Measurements from ENCODE around the gene MRI1.

MRI1 gene

GRCh38 chr19:13729859-13730258, 34.5 kb upstream of the MRI1 start:
- no peak overlapping the region for H3K4me3 ChIP-seq (ENCODE audit: low read depth, low read length)
- DNase-seq (ENCODE audit: low read depth) = no peak
- no peak for TF ChIP-seq CTCF (IDR thresholded peaks at IDR 0.05; ENCODE audit: insufficient read depth, low read depth, low read length, missing control alignments)

GRCh38 chr19:13731147-13731964, 33.0 kb upstream of the MRI1 start:
- DNase-seq (ENCODE audit: low read depth) = peak; percentile 96
- peak overlapping the region; percentile 79 for H3K4me3 ChIP-seq (ENCODE audit: low read depth, low read length)
- TF ChIP-seq CTCF (IDR thresholded peaks at IDR 0.05; ENCODE audit: insufficient read depth, low read depth, low read length, missing control alignments) = no peak

GRCh38 chr19:13732337-13732736, 32.0 kb upstream of the MRI1 start:
- peak overlapping the region; percentile 79 for H3K4me3 ChIP-seq (ENCODE audit: low read depth, low read length)
- no peak for DNase-seq (ENCODE audit: low read depth)
- no peak for TF ChIP-seq CTCF (IDR thresholded peaks at IDR 0.05; ENCODE audit: insufficient read depth, low read depth, low read length, missing control alignments)

GRCh38 chr19:13734751-13735150, 29.6 kb upstream of the MRI1 start:
- TF ChIP-seq CTCF (IDR thresholded peaks at IDR 0.05; ENCODE audit: insufficient read depth, low read depth, low read length, missing control alignments) = no peak
- no peak for DNase-seq (ENCODE audit: low read depth)
- no peak overlapping the region for H3K4me3 ChIP-seq (ENCODE audit: low read depth, low read length)

- no peak for TF ChIP-seq CTCF (IDR thresholded peaks at IDR 0.05; ENCODE audit: insufficient read depth, low read depth, low read length, missing control alignments)
- no peak for DNase-seq (ENCODE audit: low read depth)
Observed at GRCh38 chr19:13738073-13738472, 26.2 kb upstream of the MRI1 start.

GRCh38 chr19:13741893-13742292, 22.4 kb upstream of the MRI1 start:
- TF ChIP-seq CTCF (IDR thresholded peaks at IDR 0.05; ENCODE audit: insufficient read depth, low read depth, low read length, missing control alignments) = no peak

More at GRCh38 chr19:13738073-13738472, 26.2 kb upstream of the MRI1 start:
- no peak overlapping the region for H3K4me3 ChIP-seq (ENCODE audit: low read depth, low read length)

GRCh38 chr19:13742756-13743155, 21.6 kb upstream of the MRI1 start:
- TF ChIP-seq CTCF (IDR thresholded peaks at IDR 0.05; ENCODE audit: insufficient read depth, low read depth, low read length, missing control alignments) = no peak
- DNase-seq (ENCODE audit: low read depth) = no peak
- no peak overlapping the region for H3K4me3 ChIP-seq (ENCODE audit: low read depth, low read length)

More at GRCh38 chr19:13741893-13742292, 22.4 kb upstream of the MRI1 start:
- H3K4me3 ChIP-seq (ENCODE audit: low read depth, low read length) = no peak overlapping the region
- no peak for DNase-seq (ENCODE audit: low read depth)
